GM19023 (cell line): ENCODE measurements around the gene HUNK.

Experiments used
- ATAC-seq: cut with Tn5 transposase; IDR thresholded peaks from one replicate; pipeline ENCODE4 v1.9.1; 2021; ENCODE audit warnings: mild to moderate bottlenecking, moderate library complexity; ENCODE audit not compliant: unreplicated experiment

Gene HUNK

GRCh38 chr21:32044205-32045180, 171.7 kb downstream of the HUNK start:
- no peak for ATAC-seq

GRCh38 chr21:32046191-32046590, 173.4 kb downstream of the HUNK start:
- no peak for ATAC-seq

- no peak for ATAC-seq
These were observed 175.5 kb downstream of the HUNK start for GRCh38 chr21:32048353-32048752.
